OCI-LY1 (cell line): ENCODE results near the gene BTBD10.

Experiments used
- H2AFZ ChIP-seq: fragments of 200-600 bp; sonication (generic), shearing (Covaris generic); 2 replicates; pipeline ENCODE4 v1.6.0; 2014; ENCODE audit warnings: antibody characterized with exemption, mild to moderate bottlenecking, low read length
- H3F3A ChIP-seq: fragments of 200-600 bp; sonication (generic), shearing (Covaris generic); 2 replicates; pipeline ENCODE4 v1.6.0; 2014; ENCODE audit warnings: mild to moderate bottlenecking, antibody characterized with exemption, low read length, moderate library complexity; ENCODE audit not compliant: insufficient read depth
- H3K27ac ChIP-seq: fragments of 200-600 bp; sonication (generic); 2 replicates; pipeline ENCODE4 v1.5.1; 2014; ENCODE audit warnings: low read length, mixed run types, mild to moderate bottlenecking, low read depth; ENCODE audit not compliant: poor library complexity, severe bottlenecking
- H3K27me3 ChIP-seq: fragments of 200-600 bp; sonication (generic); 2 replicates; pipeline ENCODE4 v1.6.0; 2014; ENCODE audit warnings: antibody characterized with exemption, mild to moderate bottlenecking, low read length, moderate library complexity; ENCODE audit not compliant: insufficient read depth
- H3K36me3 ChIP-seq: fragments of 200-600 bp; sonication (generic); 2 replicates; pipeline ENCODE4 v1.6.1; 2014; ENCODE audit warnings: mild to moderate bottlenecking, antibody characterized with exemption, low read length, moderate library complexity, mixed read lengths; ENCODE audit not compliant: insufficient read depth
- H3K4me1 ChIP-seq: fragments of 200-600 bp; sonication (generic); 2 replicates; pipeline ENCODE4 v1.5.1; 2014; ENCODE audit warnings: mild to moderate bottlenecking, low read length, moderate library complexity; ENCODE audit not compliant: insufficient read depth, severe bottlenecking
- H3K4me2 ChIP-seq: fragments of 200-600 bp; sonication (generic), shearing (Covaris generic); 2 replicates; pipeline ENCODE4 v1.6.1; 2014; ENCODE audit warnings: low read length
- H3K4me3 ChIP-seq: fragments of 200-600 bp; sonication (generic); 2 replicates; pipeline ENCODE4 v1.5.1; 2014; ENCODE audit warnings: low read length, low read depth, mild to moderate bottlenecking, mixed read lengths; ENCODE audit not compliant: poor library complexity, severe bottlenecking
- H3K79me2 ChIP-seq: fragments of 200-600 bp; shearing (Covaris generic); 2 replicates; pipeline ENCODE4 v1.6.1; 2016; ENCODE audit warnings: mixed run types, low read length, mixed read lengths; ENCODE audit not compliant: insufficient read depth
- H3K9ac ChIP-seq: fragments of 200-600 bp; sonication (generic), shearing (Covaris generic); 2 replicates; pipeline ENCODE4 v1.6.1; 2014; ENCODE audit warnings: mild to moderate bottlenecking, low read length, mixed read lengths
- H3K9me2 ChIP-seq: fragments of 200-600 bp; sonication (generic), shearing (Covaris generic); 2 replicates; pipeline ENCODE4 v1.6.1; 2014; ENCODE audit warnings: low read depth, mild to moderate bottlenecking, low read length, mixed read lengths
- H3K9me3 ChIP-seq: fragments of 200-600 bp; shearing (Covaris generic); 2 replicates; pipeline ENCODE4 v1.6.1; 2014; ENCODE audit warnings: low read length, mixed read lengths
- H4K20me1 ChIP-seq: fragments of 200-600 bp; sonication (generic), shearing (Covaris generic); 2 replicates; pipeline ENCODE4 v1.6.0; 2016; ENCODE audit warnings: mild to moderate bottlenecking, low read length; ENCODE audit not compliant: insufficient read depth
- EZH2 ChIP-seq: fragments of 200-600 bp; sonication (generic), shearing (Covaris generic); IDR thresholded peaks from 2 replicates; pipeline ENCODE4 v1.8.0; 2017; ENCODE audit warnings: borderline replicate concordance, mixed run types, mild to moderate bottlenecking, antibody characterized with exemption, low read length, moderate library complexity, mixed read lengths
- TF ChIP-seq, protein P1 (sequence below): fragments of 200-600 bp; sonication (generic), shearing (Covaris generic); IDR thresholded peaks from 2 replicates; pipeline ENCODE4 v1.5.1; 2017; ENCODE audit warnings: mild to moderate bottlenecking, antibody characterized with exemption, low read length, moderate library complexity, mixed read lengths

BTBD10 gene

DNA sequence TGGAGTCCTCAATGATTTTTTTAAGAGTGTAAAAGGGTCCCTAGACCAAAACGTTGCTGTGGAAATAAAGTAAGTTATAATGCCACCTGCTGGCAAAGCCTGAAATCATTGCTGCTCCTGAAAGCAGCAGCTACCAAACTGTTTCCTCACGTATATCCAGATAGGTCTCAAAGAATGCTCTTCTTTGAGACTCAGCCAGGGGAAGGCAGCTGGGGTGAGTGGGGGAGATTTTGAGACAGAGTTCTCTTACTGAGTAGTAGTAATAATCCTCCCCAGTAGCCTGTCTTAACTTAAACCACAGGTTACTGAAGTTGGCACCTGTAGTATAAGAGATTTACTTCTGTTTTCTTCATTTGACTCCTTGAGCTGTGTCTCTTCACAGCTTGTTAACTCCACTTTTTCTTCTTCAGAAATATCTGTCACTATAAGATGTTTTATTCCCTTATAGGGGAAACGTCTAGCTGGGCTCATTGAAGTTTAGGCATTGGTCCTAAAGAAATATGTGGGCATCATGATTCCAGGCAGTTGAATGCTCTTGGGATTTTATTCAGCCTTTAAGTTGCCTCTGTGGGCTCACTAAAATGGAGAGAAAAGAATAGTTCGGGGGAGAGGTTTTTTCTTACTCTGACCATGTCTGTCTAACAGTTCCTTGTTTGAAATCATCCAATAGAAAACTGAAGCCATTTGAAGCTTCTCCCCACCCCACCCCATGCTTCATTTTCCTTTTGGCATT is 77.9 kb downstream of the BTBD10 start:
- no peak overlapping the region for H3K4me2 ChIP-seq
- no peak overlapping the region for H3K4me3 ChIP-seq
- H3K9ac ChIP-seq, result no peak overlapping the region
- TF ChIP-seq EZH2, result no peak
- TF ChIP-seq, protein P1, sequence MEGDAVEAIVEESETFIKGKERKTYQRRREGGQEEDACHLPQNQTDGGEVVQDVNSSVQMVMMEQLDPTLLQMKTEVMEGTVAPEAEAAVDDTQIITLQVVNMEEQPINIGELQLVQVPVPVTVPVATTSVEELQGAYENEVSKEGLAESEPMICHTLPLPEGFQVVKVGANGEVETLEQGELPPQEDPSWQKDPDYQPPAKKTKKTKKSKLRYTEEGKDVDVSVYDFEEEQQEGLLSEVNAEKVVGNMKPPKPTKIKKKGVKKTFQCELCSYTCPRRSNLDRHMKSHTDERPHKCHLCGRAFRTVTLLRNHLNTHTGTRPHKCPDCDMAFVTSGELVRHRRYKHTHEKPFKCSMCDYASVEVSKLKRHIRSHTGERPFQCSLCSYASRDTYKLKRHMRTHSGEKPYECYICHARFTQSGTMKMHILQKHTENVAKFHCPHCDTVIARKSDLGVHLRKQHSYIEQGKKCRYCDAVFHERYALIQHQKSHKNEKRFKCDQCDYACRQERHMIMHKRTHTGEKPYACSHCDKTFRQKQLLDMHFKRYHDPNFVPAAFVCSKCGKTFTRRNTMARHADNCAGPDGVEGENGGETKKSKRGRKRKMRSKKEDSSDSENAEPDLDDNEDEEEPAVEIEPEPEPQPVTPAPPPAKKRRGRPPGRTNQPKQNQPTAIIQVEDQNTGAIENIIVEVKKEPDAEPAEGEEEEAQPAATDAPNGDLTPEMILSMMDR, result peak; percentile 73; the same call in 1 of the 2 replicates
- H3K79me2 ChIP-seq, result no peaks in the 10 kb centered on the region
- no peaks in the 10 kb centered on the region for H3K9me2 ChIP-seq
- no peaks in the 10 kb centered on the region for H3K9me3 ChIP-seq
- no peaks in the 10 kb centered on the region for H3K4me1 ChIP-seq
- H2AFZ ChIP-seq, result no peak overlapping the region
- H3K36me3 ChIP-seq, result peaks cover 48% of the 10 kb centered on the region
- no peaks in the 10 kb centered on the region for H4K20me1 ChIP-seq
- H3F3A ChIP-seq, result no peaks in the 10 kb centered on the region
- H3K27ac ChIP-seq, result no peak overlapping the region
- no peaks in the 10 kb centered on the region for H3K27me3 ChIP-seq

GRCh38 chr11:13382751-13383150 is 80.3 kb downstream of the BTBD10 start:
- Histone ChIP-seq H4K20me1 (no peaks in the 10 kb centered on the region), H3K27ac (no peak overlapping the region), H3K9me2 (no peaks in the 10 kb centered on the region), H3K4me3 (no peak overlapping the region), H2AFZ (no peak overlapping the region), H3K9me3 (no peaks in the 10 kb centered on the region), H3K9ac (no peak overlapping the region), H3K36me3 (peaks cover 34% of the 10 kb centered on the region), H3K27me3 (no peaks in the 10 kb centered on the region), H3K79me2 (no peaks in the 10 kb centered on the region), H3K4me2 (no peak overlapping the region), H3K4me1 (no peaks in the 10 kb centered on the region), H3F3A (no peaks in the 10 kb centered on the region)
- TF ChIP-seq, protein P1, result no peak
- TF ChIP-seq EZH2, result no peak

GRCh38 chr11:13380731-13381130 is 82.3 kb downstream of the BTBD10 start:
- no peaks in the 10 kb centered on the region for H4K20me1 ChIP-seq
- no peak for TF ChIP-seq EZH2
- TF ChIP-seq, protein P1, result no peak
- no peaks in the 10 kb centered on the region for H3K27me3 ChIP-seq
- H3K9ac ChIP-seq, result no peak overlapping the region
- H3K4me2 ChIP-seq, result no peak overlapping the region
- H2AFZ ChIP-seq, result no peak overlapping the region
- H3K79me2 ChIP-seq, result no peaks in the 10 kb centered on the region
- peaks cover 22% of the 10 kb centered on the region for H3K36me3 ChIP-seq
- H3F3A ChIP-seq, result no peaks in the 10 kb centered on the region
- H3K27ac ChIP-seq, result no peak overlapping the region
- no peaks in the 10 kb centered on the region for H3K4me1 ChIP-seq
- no peaks in the 10 kb centered on the region for H3K9me2 ChIP-seq
- no peak overlapping the region for H3K4me3 ChIP-seq
- no peaks in the 10 kb centered on the region for H3K9me3 ChIP-seq
